PC-3 (cell line): ENCODE results near the gene ATP2B2. TPM values are rescaled to one million over a fixed set of nuclear protein-coding genes. Genes with fewer than 3 reads are reported as not detected.

ENCODE experiments used
- ATAC-seq: fragments of 200-7000 bp; cut with Tn5 transposase; 2 replicates; pipeline ENCODE4 v1.9.1; 2020; ENCODE audit warnings: mild to moderate bottlenecking, moderate library complexity
- BruUV-seq: library from RNA; stranded (reverse); fragments of 400-500 nt; replicated peaks from 2 replicates; lab custom pipeline; 2021; lab: Mats Ljungman, UMichigan
- CTCF ChIA-PET: fragments of 300-600 bp; sonication (Branson Sonifier 250); formaldehyde crosslinking; loops from one replicate; lab custom pipeline; 2022; ENCODE audit warnings: antibody characterized with exemption; lab: Charles Lee
- POLR2A ChIA-PET: fragments of 300-600 bp; sonication (Branson Sonifier 250); formaldehyde crosslinking; loops from one replicate; lab custom pipeline; 2022; ENCODE audit warnings: antibody characterized with exemption; ENCODE audit not compliant: unreplicated experiment; lab: Charles Lee
- DNase-seq: peaks from one replicate; pipeline ENCODE4 v3.0.0-alpha.2; 2015
- H2AFZ ChIP-seq: fragments of 300-600 bp; sonication (generic); 2 replicates; pipeline ENCODE4 v1.6.0; 2016; ENCODE audit warnings: antibody characterized with exemption, low read length
- H3F3A ChIP-seq: fragments of 300-600 bp; sonication (generic); one replicate; pipeline ENCODE4 v1.6.0; 2017; ENCODE audit warnings: antibody characterized with exemption, low read length, control low read depth, mild to moderate bottlenecking; ENCODE audit not compliant: unreplicated experiment
- H3K27ac ChIP-seq: fragments of 300-600 bp; sonication (generic); 2 replicates; pipeline ENCODE4 v1.5.1; 2016; ENCODE audit warnings: mild to moderate bottlenecking, low read length
- H3K27me3 ChIP-seq: fragments of 300-600 bp; sonication (generic); 2 replicates; pipeline ENCODE4 v1.6.1; 2016; ENCODE audit warnings: low read length, mixed read lengths
- H3K36me3 ChIP-seq: fragments of 300-600 bp; sonication (generic); 2 replicates; pipeline ENCODE4 v1.6.1; 2016; ENCODE audit warnings: low read depth, mixed run types, low read length, mixed read lengths
- H3K4me1 ChIP-seq: fragments of 300-600 bp; sonication (generic); 2 replicates; pipeline ENCODE4 v1.5.1; 2016; ENCODE audit warnings: low read length; ENCODE audit not compliant: insufficient read depth
- H3K4me2 ChIP-seq: fragments of 300-600 bp; sonication (generic); 2 replicates; pipeline ENCODE4 v1.6.0; 2016; ENCODE audit warnings: low read length
- H3K4me3 ChIP-seq: fragments of 300-600 bp; sonication (generic); 2 replicates; pipeline ENCODE4 v1.5.1; 2016; ENCODE audit warnings: mild to moderate bottlenecking, low read length, mixed read lengths
- H3K79me2 ChIP-seq: fragments of 300-600 bp; sonication (generic); 2 replicates; pipeline ENCODE4 v1.6.1; 2017; ENCODE audit warnings: low read length, mixed read lengths
- H3K9ac ChIP-seq: fragments of 300-600 bp; sonication (generic); 2 replicates; pipeline ENCODE4 v1.6.0; 2016; ENCODE audit warnings: mild to moderate bottlenecking, low read length
- H3K9me2 ChIP-seq: fragments of 300-600 bp; sonication (generic); replicated peaks from 2 replicates; pipeline ENCODE4 v1.6.1; 2016; ENCODE audit warnings: mixed run types, low read length, mixed read lengths
- H3K9me3 ChIP-seq: fragments of 300-600 bp; sonication (generic); 2 replicates; pipeline ENCODE4 v1.6.1; 2016; ENCODE audit warnings: low read length, mixed read lengths
- H4K20me1 ChIP-seq: fragments of 300-600 bp; sonication (generic); 2 replicates; pipeline ENCODE4 v1.6.1; 2016; ENCODE audit warnings: low read length, mixed read lengths
- EZH2 ChIP-seq: fragments of 300-600 bp; sonication (generic); IDR thresholded peaks from one replicate; pipeline ENCODE4 v1.6.1; 2017; ENCODE audit warnings: antibody characterized with exemption, mild to moderate bottlenecking, low read length; ENCODE audit not compliant: unreplicated experiment
- EZH2phosphoT487 ChIP-seq: fragments of 300-600 bp; sonication (generic); IDR thresholded peaks from 2 replicates; pipeline ENCODE4 v1.6.1; 2018; ENCODE audit warnings: mild to moderate bottlenecking, antibody characterized with exemption, low read length, borderline replicate concordance
- intact Hi-C: fragments of 100-400 bp; cut with micrococcal nuclease; formaldehyde crosslinking; loops from 2 replicates; pipeline ENCODE4 v1.9.0; 2023
- total RNA-seq: library from RNA; depleted of rRNA; stranded (reverse); fragments of >200 nt; gene quantifications from 2 replicates; pipeline ENCODE4 v1.2.3, GENCODE V29; 2014
- TF ChIP-seq, protein P1 (sequence below): fragments of 300-600 bp; sonication (generic); conservative IDR thresholded peaks from 2 replicates; pipeline ENCODE4 v1.5.1; 2017; ENCODE audit warnings: antibody characterized with exemption, low read depth, mild to moderate bottlenecking, low read length

ATP2B2 gene
- total RNA-seq, 1 experiment from 2014 or later: not detected

- no peaks in the 10 kb centered on the region for H3K79me2 ChIP-seq
- H3K36me3 ChIP-seq: peaks cover 10% of the 10 kb centered on the region; the same call in 1 of the 2 replicates
- ChIA-PET POLR2A (no interaction called here), CTCF (no interaction called here)
- H3K9me3 ChIP-seq: no peaks in the 10 kb centered on the region
- TF ChIP-seq EZH2phosphoT487: no peak
- TF ChIP-seq, protein P1, sequence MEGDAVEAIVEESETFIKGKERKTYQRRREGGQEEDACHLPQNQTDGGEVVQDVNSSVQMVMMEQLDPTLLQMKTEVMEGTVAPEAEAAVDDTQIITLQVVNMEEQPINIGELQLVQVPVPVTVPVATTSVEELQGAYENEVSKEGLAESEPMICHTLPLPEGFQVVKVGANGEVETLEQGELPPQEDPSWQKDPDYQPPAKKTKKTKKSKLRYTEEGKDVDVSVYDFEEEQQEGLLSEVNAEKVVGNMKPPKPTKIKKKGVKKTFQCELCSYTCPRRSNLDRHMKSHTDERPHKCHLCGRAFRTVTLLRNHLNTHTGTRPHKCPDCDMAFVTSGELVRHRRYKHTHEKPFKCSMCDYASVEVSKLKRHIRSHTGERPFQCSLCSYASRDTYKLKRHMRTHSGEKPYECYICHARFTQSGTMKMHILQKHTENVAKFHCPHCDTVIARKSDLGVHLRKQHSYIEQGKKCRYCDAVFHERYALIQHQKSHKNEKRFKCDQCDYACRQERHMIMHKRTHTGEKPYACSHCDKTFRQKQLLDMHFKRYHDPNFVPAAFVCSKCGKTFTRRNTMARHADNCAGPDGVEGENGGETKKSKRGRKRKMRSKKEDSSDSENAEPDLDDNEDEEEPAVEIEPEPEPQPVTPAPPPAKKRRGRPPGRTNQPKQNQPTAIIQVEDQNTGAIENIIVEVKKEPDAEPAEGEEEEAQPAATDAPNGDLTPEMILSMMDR: 0 out of 2 replicates have a peak, but pooled peaks have one; percentile 8
- H3K9me2 ChIP-seq: no peaks in the 10 kb centered on the region
- DNase-seq (no peak), ATAC-seq (no peak)
- no peaks in the 10 kb centered on the region for H3F3A ChIP-seq
- H3K4me2 ChIP-seq: no peak overlapping the region
- intact Hi-C loops: loop anchor here (10.0 kb wide), 1 partner anchor 445 kb away; the partner anchor contains the start of gene RPUSD3
- no peaks in the 10 kb centered on the region for H3K27me3 ChIP-seq
- no peak overlapping the region for H3K27ac ChIP-seq
- no TSS peak for BruUV-seq
- no peak overlapping the region for H3K4me3 ChIP-seq
- no peaks in the 10 kb centered on the region for H4K20me1 ChIP-seq
- H3K9ac ChIP-seq: no peak overlapping the region
- H2AFZ ChIP-seq: no peak overlapping the region
- peaks cover 12% of the 10 kb centered on the region for H3K4me1 ChIP-seq
Observed at GRCh38 chr3:10289787-10290355, 215.5 kb downstream of the ATP2B2 start.

- no peaks in the 10 kb centered on the region for H3K79me2 ChIP-seq
- POLR2A ChIA-PET: no interaction called here
- no peaks in the 10 kb centered on the region for H3K27me3 ChIP-seq
Observed at GRCh38 chr3:10289077-10289476, 216.3 kb downstream of the ATP2B2 start.

GRCh38 chr3:10288575-10288960, 216.8 kb downstream of the ATP2B2 start:
- DNase-seq: no peak
- CTCF ChIA-PET: no interaction called here
- H3K4me3 ChIP-seq: no peak overlapping the region
- TF ChIP-seq, protein P1: no peak
- TF ChIP-seq EZH2 (no peak), EZH2phosphoT487 (no peak)
- no peak for ATAC-seq
- H3K79me2 ChIP-seq: no peaks in the 10 kb centered on the region
- no peak overlapping the region for H3K27ac ChIP-seq
- H3K4me1 ChIP-seq: peaks cover 12% of the 10 kb centered on the region
- intact Hi-C loops: loop anchor here (10.0 kb wide), 1 partner anchor 444 kb away; the partner anchor contains the start of gene RPUSD3
- H3K27me3 ChIP-seq: no peaks in the 10 kb centered on the region
- no peak overlapping the region for H2AFZ ChIP-seq
- H3K9ac ChIP-seq: no peak overlapping the region
- no peaks in the 10 kb centered on the region for H3K9me3 ChIP-seq
- H4K20me1 ChIP-seq: no peaks in the 10 kb centered on the region
- no peaks in the 10 kb centered on the region for H3K9me2 ChIP-seq
- peaks cover 12% of the 10 kb centered on the region; the same call in 1 of the 2 replicates for H3K36me3 ChIP-seq
- POLR2A ChIA-PET: no interaction called here
- no peaks in the 10 kb centered on the region for H3F3A ChIP-seq
- no TSS peak for BruUV-seq
- H3K4me2 ChIP-seq: no peak overlapping the region

More at GRCh38 chr3:10289077-10289476, 216.3 kb downstream of the ATP2B2 start:
- BruUV-seq: no TSS peak
- CTCF ChIA-PET: no interaction called here
- no peak for DNase-seq
- Histone ChIP-seq H3F3A (no peaks in the 10 kb centered on the region), H3K4me2 (no peak overlapping the region), H3K9me2 (no peaks in the 10 kb centered on the region), H3K9me3 (no peaks in the 10 kb centered on the region), H4K20me1 (no peaks in the 10 kb centered on the region), H3K4me3 (no peak overlapping the region), H3K9ac (no peak overlapping the region), H2AFZ (no peak overlapping the region), H3K4me1 (peaks cover 12% of the 10 kb centered on the region), H3K36me3 (peaks cover 10% of the 10 kb centered on the region; the same call in 1 of the 2 replicates), H3K27ac (no peak overlapping the region)
- no peak for TF ChIP-seq EZH2
- intact Hi-C loops: loop anchor here (10.0 kb wide), 1 partner anchor 444 kb away; the partner anchor contains the start of gene RPUSD3
- ATAC-seq: no peak
